Panc1 (cell line): ENCODE measurements around the gene PROSER3. TPM values are rescaled to one million over a fixed set of nuclear protein-coding genes. Genes with fewer than 3 reads are reported as not detected.

ENCODE experiments used
- ATAC-seq: fragments of 200-7000 bp; cut with Tn5 transposase; 2 replicates; pipeline ENCODE4 v1.9.1; 2020; ENCODE audit warnings: mild to moderate bottlenecking, moderate library complexity
- BruUV-seq: library from RNA; stranded (reverse); fragments of 400-500 nt; replicated peaks from 2 replicates; lab custom pipeline; 2021; lab: Mats Ljungman, UMichigan
- CTCF ChIA-PET: fragments of 300-600 bp; sonication (Branson Sonifier 250); formaldehyde crosslinking; loops from one replicate; lab custom pipeline; 2022; ENCODE audit warnings: antibody characterized with exemption; lab: Charles Lee
- POLR2A ChIA-PET: fragments of 300-600 bp; sonication (Branson Sonifier 250); formaldehyde crosslinking; loops from one replicate; lab custom pipeline; 2022; ENCODE audit warnings: antibody characterized with exemption; lab: Charles Lee
- DNase-seq: peaks from one replicate; pipeline ENCODE4 v3.0.0-alpha.2; 2010; ENCODE audit warnings: low read depth, low spot score
- H3K27ac ChIP-seq: 2 replicates; pipeline ENCODE4 v1.5.1; 2011; ENCODE audit warnings: mild to moderate bottlenecking, low read length, inconsistent platforms
- H3K27me3 ChIP-seq: fragments of 200-500 bp; sonication (Bioruptor generic); 2 replicates; pipeline ENCODE4 v1.6.0; 2014; ENCODE audit warnings: low read length, inconsistent platforms; ENCODE audit not compliant: control insufficient read depth, insufficient read depth
- H3K36me3 ChIP-seq: fragments of 200-500 bp; sonication (Bioruptor generic); 2 replicates; pipeline ENCODE4 v1.5.1; 2014; ENCODE audit warnings: inconsistent platforms, mild to moderate bottlenecking, low read length, moderate library complexity; ENCODE audit not compliant: control insufficient read depth, insufficient read depth
- H3K4me1 ChIP-seq: 2 replicates; pipeline ENCODE4 v1.5.1; 2011; ENCODE audit warnings: inconsistent platforms, mild to moderate bottlenecking, low read length, moderate library complexity; ENCODE audit not compliant: control insufficient read depth, insufficient read depth
- H3K4me3 ChIP-seq, 2 experiments: 2 replicates each; pipeline ENCODE4 v1.5.1; 2011 to 2012; ENCODE audit warnings: low read depth in 2 of 2, low read length in 2 of 2, mild to moderate bottlenecking in 2 of 2, inconsistent platforms in 1 of 2, moderate library complexity in 1 of 2
- H3K9me3 ChIP-seq: fragments of 200-500 bp; sonication (Bioruptor generic); 2 replicates; pipeline ENCODE4 v1.5.1; 2014; ENCODE audit warnings: low read depth, mild to moderate bottlenecking, inconsistent platforms, low read length, moderate library complexity; ENCODE audit not compliant: control insufficient read depth, insufficient read depth
- CTCF ChIP-seq: fragments of 450-650 bp; IDR thresholded peaks from 2 replicates; pipeline ENCODE4 v1.5.1; 2017; ENCODE audit warnings: mild to moderate bottlenecking
- POLR2AphosphoS5 ChIP-seq: IDR thresholded peaks from 2 replicates; pipeline ENCODE4 v1.6.1; 2012; ENCODE audit warnings: mild to moderate bottlenecking, low read depth, low read length, moderate library complexity
- REST ChIP-seq, 2 experiments: IDR thresholded peaks; 2 replicates each; pipeline ENCODE4 v1.6.1; 2011 to 2012; ENCODE audit warnings: low read depth in 2 of 2, control low read depth in 1 of 2, low read length in 1 of 2, mild to moderate bottlenecking in 1 of 2, moderate library complexity in 1 of 2; ENCODE audit not compliant: insufficient read depth in 1 of 2
- SIN3A ChIP-seq: IDR thresholded peaks from 2 replicates; pipeline ENCODE4 v1.6.1; 2012; ENCODE audit warnings: low read depth, mild to moderate bottlenecking, low read length, moderate library complexity, borderline replicate concordance; ENCODE audit not compliant: insufficient read depth
- TCF7L2 ChIP-seq: IDR thresholded peaks from 2 replicates; pipeline ENCODE4 v1.6.1; 2011; ENCODE audit warnings: mild to moderate bottlenecking, low read depth, low read length, inconsistent platforms
- in situ Hi-C: cut with HindIII; loops from 2 replicates; pipeline ENCODE4 v1.10.0; 2016; ENCODE audit warnings: low sequenced_read_pairs, low pct_unique_long_range_greater_than_20kb
- intact Hi-C: fragments of 100-400 bp; cut with micrococcal nuclease; formaldehyde crosslinking; loops from one replicate; pipeline ENCODE4 v1.10.0; 2022; ENCODE audit not compliant: unreplicated experiment
- total RNA-seq: library from RNA; stranded (reverse); gene quantifications from one replicate; pipeline ENCODE4 v1.2.1, GENCODE V29; 2021; ENCODE audit not compliant: unreplicated experiment

The PROSER3 gene
- total RNA-seq, 1 experiment from 2014 or later, result 63.9 TPM

DNA sequence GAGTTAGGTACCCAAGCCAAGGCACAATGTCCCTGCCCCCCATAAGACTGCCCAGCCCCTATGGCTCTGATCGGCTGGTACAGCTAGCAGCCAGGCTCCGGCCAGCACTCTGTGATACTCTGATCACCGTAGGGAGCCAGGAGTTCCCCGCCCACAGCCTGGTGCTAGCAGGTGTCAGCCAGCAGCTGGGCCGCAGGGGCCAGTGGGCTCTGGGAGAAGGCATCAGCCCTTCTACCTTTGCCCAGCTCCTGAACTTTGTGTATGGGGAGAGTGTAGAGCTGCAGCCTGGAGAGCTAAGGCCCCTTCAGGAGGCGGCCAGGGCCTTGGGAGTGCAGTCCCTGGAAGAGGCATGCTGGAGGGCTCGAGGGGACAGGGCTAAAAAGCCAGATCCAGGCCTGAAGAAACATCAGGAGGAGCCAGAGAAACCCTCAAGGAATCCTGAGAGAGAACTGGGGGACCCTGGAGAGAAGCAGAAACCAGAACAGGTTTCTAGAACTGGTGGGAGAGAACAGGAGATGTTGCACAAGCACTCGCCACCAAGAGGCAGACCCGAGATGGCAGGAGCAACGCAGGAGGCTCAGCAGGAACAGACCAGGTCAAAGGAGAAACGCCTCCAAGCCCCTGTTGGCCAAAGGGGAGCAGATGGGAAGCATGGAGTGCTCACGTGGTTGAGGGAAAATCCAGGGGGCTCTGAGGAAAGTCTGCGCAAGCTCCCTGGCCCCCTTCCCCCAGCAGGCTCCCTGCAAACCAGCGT lies 43.2 kb upstream of the PROSER3 start:
- Histone ChIP-seq H3K9me3 (no peaks in the 10 kb centered on the region), H3K4me1 (peaks cover 19% of the 10 kb centered on the region), H3K36me3 (no peaks in the 10 kb centered on the region; the same call in 1 of the 2 replicates), H3K27ac (no peak overlapping the region), H3K27me3 (no peaks in the 10 kb centered on the region), H3K4me3 (no peak overlapping the region)
- BruUV-seq, result no TSS peak
- in situ Hi-C loops, result no loop called here
- TF ChIP-seq REST (IDR thresholded peaks at IDR 0.05; ENCODE audit: insufficient read depth in 1 of 2, low read depth in 2 of 2, low read length in 1 of 2) (no peak), POLR2AphosphoS5 (no peak), TCF7L2 (no peak), CTCF (no peak), SIN3A (no peak)
- no peak for DNase-seq
- intact Hi-C loops, result loop anchor here (10.0 kb wide), 1 partner anchor 160 kb away; no protein-coding TSS in a partner anchor
- CTCF ChIA-PET, result interaction anchor here (0.8 kb wide), 1 partner anchor 20 kb away, joined by 3 read pairs; no protein-coding TSS in a partner anchor
- POLR2A ChIA-PET, result no interaction called here
- ATAC-seq, result no peak

DNA sequence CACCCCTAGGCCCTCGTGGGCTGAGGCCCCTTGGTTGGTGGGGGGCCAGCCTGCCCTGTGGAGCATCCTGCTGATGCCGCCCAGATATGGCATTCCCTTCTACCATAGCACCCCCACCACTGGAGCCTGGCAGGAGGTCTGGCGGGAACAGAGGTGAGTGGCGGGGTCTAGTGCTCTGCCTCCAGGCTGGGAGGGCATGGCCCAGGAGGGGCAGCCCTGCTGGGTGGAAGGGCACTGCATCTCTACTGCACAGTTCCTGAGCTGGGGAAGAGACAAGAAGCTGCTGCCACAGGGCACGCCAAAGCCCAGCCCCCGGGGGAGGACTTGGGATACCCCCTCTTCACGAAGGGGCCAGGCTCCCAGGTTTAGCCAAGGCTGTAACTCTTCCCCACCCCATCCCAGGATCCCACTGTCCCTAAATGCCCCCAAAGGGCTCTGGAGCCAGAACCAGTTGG lies 42.6 kb upstream of the PROSER3 start:
- no peak for TF ChIP-seq REST (IDR thresholded peaks at IDR 0.05; ENCODE audit: insufficient read depth in 1 of 2, low read depth in 2 of 2, low read length in 1 of 2)
- TF ChIP-seq SIN3A, result no peak
- no peak for TF ChIP-seq TCF7L2
- TF ChIP-seq CTCF, result no peak
- TF ChIP-seq POLR2AphosphoS5, result no peak
- ChIA-PET POLR2A (no interaction called here), CTCF (no interaction called here)
- intact Hi-C loops, result loop anchor here (10.0 kb wide), 1 partner anchor 161 kb away; no protein-coding TSS in a partner anchor
- BruUV-seq, result no TSS peak
- Histone ChIP-seq H3K36me3 (no peaks in the 10 kb centered on the region; the same call in 1 of the 2 replicates), H3K4me1 (peaks cover 19% of the 10 kb centered on the region), H3K27ac (no peak overlapping the region), H3K27me3 (no peaks in the 10 kb centered on the region), H3K4me3 (peak overlapping the region in 1 of 2 experiments; percentile 73; a peak in 1 of 4 replicates), H3K9me3 (no peaks in the 10 kb centered on the region)
- in situ Hi-C loops, result no loop called here
- DNase-seq (no peak), ATAC-seq (no peak)
